Mesothelial cell of epicardium (in vitro differentiated cells): ENCODE results near the gene ADIPOQ. TPM values are rescaled to one million over a fixed set of nuclear protein-coding genes. Genes with fewer than 3 reads are reported as not detected.
"Not testable (repeated sequence)": the region's sequence is repeated elsewhere in the genome, so short reads cannot be mapped to it uniquely, and the experiment has no call there.

Experiments used
- DNase-seq, 2 experiments: peaks; one replicate each; pipeline ENCODE4 v3.0.0; 2021; ENCODE audit warnings: low spot score in 2 of 2; ENCODE audit not compliant: unreplicated experiment in 2 of 2
- H3K27ac Mint-ChIP-seq: 2 replicates; pipeline ENCODE4 v1.8.0; 2021; ENCODE audit warnings: mixed read lengths
- H3K27me3 Mint-ChIP-seq: 2 replicates; pipeline ENCODE4 v1.8.0; 2021; ENCODE audit warnings: low read depth, mixed read lengths
- H3K36me3 Mint-ChIP-seq: 2 replicates; pipeline ENCODE4 v1.8.0; 2021; ENCODE audit warnings: mixed read lengths
- H3K4me1 Mint-ChIP-seq: 2 replicates; pipeline ENCODE4 v1.8.0; 2021; ENCODE audit warnings: mixed read lengths
- H3K4me3 Mint-ChIP-seq: 2 replicates; pipeline ENCODE4 v1.8.0; 2021; ENCODE audit warnings: mild to moderate bottlenecking, moderate library complexity, mixed read lengths
- H3K9me3 Mint-ChIP-seq: 2 replicates; pipeline ENCODE4 v1.8.0; 2021; ENCODE audit warnings: mixed read lengths
- total RNA-seq: library from RNA; stranded (reverse); gene quantifications from 3 replicates; pipeline ENCODE4 v1.2.1, GENCODE V29; 2021
- TF ChIP-seq, protein P1 (sequence below): fragments of 200-600 bp; sonication (generic); IDR thresholded peaks from one replicate; pipeline ENCODE4 v1.5.0; 2021; ENCODE audit warnings: antibody characterized with exemption; ENCODE audit not compliant: unreplicated experiment

Gene ADIPOQ
- total RNA-seq, 1 donor from 2014 or later, result not detected

DNA sequence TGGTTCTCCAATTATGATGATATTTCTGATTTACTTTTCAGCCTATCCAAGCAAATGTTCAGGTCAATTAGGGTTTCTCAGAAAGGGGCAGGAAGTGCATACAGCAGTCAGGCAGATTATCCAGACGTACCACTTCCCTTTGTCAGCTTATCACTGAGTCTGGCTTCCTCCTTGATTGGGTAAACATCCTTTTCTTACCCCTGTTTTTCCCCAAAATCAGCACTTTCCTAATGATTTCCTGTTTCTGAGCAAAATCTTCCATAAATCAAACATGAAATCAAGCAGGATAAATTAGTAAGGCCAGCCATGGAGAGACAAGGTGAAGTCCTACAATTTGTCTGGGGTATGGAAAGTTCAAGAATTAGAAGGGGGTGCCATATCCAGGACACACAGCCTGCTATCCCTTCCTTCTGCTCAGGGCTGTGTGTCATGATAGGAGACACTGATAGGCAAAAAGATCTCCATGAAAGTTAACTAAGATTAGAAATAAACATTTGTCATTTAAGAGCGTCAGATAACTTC is 29.0 kb downstream of the ADIPOQ start:
- no peak for DNase-seq
- peak overlapping the region; percentile 64 for H3K27ac Mint-ChIP-seq
- no peak overlapping the region for H3K4me3 Mint-ChIP-seq
- H3K36me3 Mint-ChIP-seq, result no peaks in the 10 kb centered on the region
- no peaks in the 10 kb centered on the region for H3K27me3 Mint-ChIP-seq
- H3K9me3 Mint-ChIP-seq, result peaks cover 3% of the 10 kb centered on the region
- TF ChIP-seq, protein P1, sequence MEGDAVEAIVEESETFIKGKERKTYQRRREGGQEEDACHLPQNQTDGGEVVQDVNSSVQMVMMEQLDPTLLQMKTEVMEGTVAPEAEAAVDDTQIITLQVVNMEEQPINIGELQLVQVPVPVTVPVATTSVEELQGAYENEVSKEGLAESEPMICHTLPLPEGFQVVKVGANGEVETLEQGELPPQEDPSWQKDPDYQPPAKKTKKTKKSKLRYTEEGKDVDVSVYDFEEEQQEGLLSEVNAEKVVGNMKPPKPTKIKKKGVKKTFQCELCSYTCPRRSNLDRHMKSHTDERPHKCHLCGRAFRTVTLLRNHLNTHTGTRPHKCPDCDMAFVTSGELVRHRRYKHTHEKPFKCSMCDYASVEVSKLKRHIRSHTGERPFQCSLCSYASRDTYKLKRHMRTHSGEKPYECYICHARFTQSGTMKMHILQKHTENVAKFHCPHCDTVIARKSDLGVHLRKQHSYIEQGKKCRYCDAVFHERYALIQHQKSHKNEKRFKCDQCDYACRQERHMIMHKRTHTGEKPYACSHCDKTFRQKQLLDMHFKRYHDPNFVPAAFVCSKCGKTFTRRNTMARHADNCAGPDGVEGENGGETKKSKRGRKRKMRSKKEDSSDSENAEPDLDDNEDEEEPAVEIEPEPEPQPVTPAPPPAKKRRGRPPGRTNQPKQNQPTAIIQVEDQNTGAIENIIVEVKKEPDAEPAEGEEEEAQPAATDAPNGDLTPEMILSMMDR, result no peak
- peaks cover 30% of the 10 kb centered on the region for H3K4me1 Mint-ChIP-seq

- DNase-seq, H3K27me3 Mint-ChIP-seq, H3K4me3 Mint-ChIP-seq, H3K27ac Mint-ChIP-seq, H3K36me3 Mint-ChIP-seq: not testable (repeated sequence)
- Mint-ChIP-seq H3K4me1 (peaks cover 30% of the 10 kb centered on the region), H3K9me3 (peaks cover 13% of the 10 kb centered on the region)
Observed at GRCh38 chr3:186873796-186874195, 31.3 kb downstream of the ADIPOQ start.

GRCh38 chr3:186874216-186874615 is 31.7 kb downstream of the ADIPOQ start:
- H3K27me3 Mint-ChIP-seq, H3K4me3 Mint-ChIP-seq, H3K36me3 Mint-ChIP-seq, H3K27ac Mint-ChIP-seq, DNase-seq: not testable (repeated sequence)
- H3K9me3 Mint-ChIP-seq, result peaks cover 13% of the 10 kb centered on the region
- peaks cover 28% of the 10 kb centered on the region for H3K4me1 Mint-ChIP-seq

GRCh38 chr3:186874841-186875240 is 32.3 kb downstream of the ADIPOQ start:
- DNase-seq, H3K36me3 Mint-ChIP-seq, H3K4me3 Mint-ChIP-seq, H3K27me3 Mint-ChIP-seq, H3K27ac Mint-ChIP-seq: not testable (repeated sequence)
- Mint-ChIP-seq H3K9me3 (peaks cover 13% of the 10 kb centered on the region), H3K4me1 (peaks cover 21% of the 10 kb centered on the region)

GRCh38 chr3:186875708-186876107 is 33.2 kb downstream of the ADIPOQ start:
- no peak for DNase-seq
- H3K4me1 Mint-ChIP-seq, result peaks cover 14% of the 10 kb centered on the region

GRCh38 chr3:186879781-186880180 is 37.3 kb downstream of the ADIPOQ start:
- no peak overlapping the region for H3K4me3 Mint-ChIP-seq
- TF ChIP-seq, protein P1, result no peak
- DNase-seq, result no peak
- no peaks in the 10 kb centered on the region for H3K4me1 Mint-ChIP-seq
- no peaks in the 10 kb centered on the region for H3K27me3 Mint-ChIP-seq
- H3K9me3 Mint-ChIP-seq, result peaks cover 13% of the 10 kb centered on the region
- H3K36me3 Mint-ChIP-seq, result no peaks in the 10 kb centered on the region
- no peak overlapping the region for H3K27ac Mint-ChIP-seq

More at GRCh38 chr3:186875708-186876107, 33.2 kb downstream of the ADIPOQ start:
- H3K4me3 Mint-ChIP-seq, result no peak overlapping the region
- H3K36me3 Mint-ChIP-seq, result no peaks in the 10 kb centered on the region
- TF ChIP-seq, protein P1, result no peak
- no peaks in the 10 kb centered on the region for H3K27me3 Mint-ChIP-seq
- H3K9me3 Mint-ChIP-seq, result peaks cover 13% of the 10 kb centered on the region
- H3K27ac Mint-ChIP-seq, result no peak overlapping the region

GRCh38 chr3:186880406-186880805 is 37.9 kb downstream of the ADIPOQ start:
- Mint-ChIP-seq H3K4me3 (no peak overlapping the region), H3K9me3 (peaks cover 13% of the 10 kb centered on the region), H3K36me3 (no peaks in the 10 kb centered on the region), H3K4me1 (no peaks in the 10 kb centered on the region), H3K27me3 (no peaks in the 10 kb centered on the region), H3K27ac (no peak overlapping the region)
- TF ChIP-seq, protein P1, result no peak
- DNase-seq, result no peak
